ENCODE results near the gene MIS18A.
"Not testable (repeated sequence)": the region's sequence is repeated elsewhere in the genome, so short reads cannot be mapped to it uniquely, and the experiment has no call there.

Gene MIS18A

GRCh38 chr21:32304998-32305397 lies 26.1 kb upstream of the MIS18A start:
- no peak for DNase-seq (ENCODE audit: low read depth)

- no peak for DNase-seq (ENCODE audit: low read depth)
Observed at GRCh38 chr21:32303385-32303784, 24.5 kb upstream of the MIS18A start.

GRCh38 chr21:32302560-32302959 lies 23.7 kb upstream of the MIS18A start:
- DNase-seq (ENCODE audit: low read depth) = no peak

GRCh38 chr21:32301596-32301995 lies 22.7 kb upstream of the MIS18A start:
- no peak for DNase-seq (ENCODE audit: low read depth)

GRCh38 chr21:32300117-32300681 lies 21.4 kb upstream of the MIS18A start:
- no peak for DNase-seq (ENCODE audit: low read depth)

GRCh38 chr21:32299695-32300094 lies 20.8 kb upstream of the MIS18A start:
- DNase-seq (ENCODE audit: low read depth) = no peak

- DNase-seq (ENCODE audit: low read depth) = no peak
Observed at GRCh38 chr21:32298658-32299081, 19.8 kb upstream of the MIS18A start, which contains the start of gene MRAP. MRAP (plus strand) TSS chr21:32298855; CDS start chr21:32298972, 117 bp downstream.

DNA sequence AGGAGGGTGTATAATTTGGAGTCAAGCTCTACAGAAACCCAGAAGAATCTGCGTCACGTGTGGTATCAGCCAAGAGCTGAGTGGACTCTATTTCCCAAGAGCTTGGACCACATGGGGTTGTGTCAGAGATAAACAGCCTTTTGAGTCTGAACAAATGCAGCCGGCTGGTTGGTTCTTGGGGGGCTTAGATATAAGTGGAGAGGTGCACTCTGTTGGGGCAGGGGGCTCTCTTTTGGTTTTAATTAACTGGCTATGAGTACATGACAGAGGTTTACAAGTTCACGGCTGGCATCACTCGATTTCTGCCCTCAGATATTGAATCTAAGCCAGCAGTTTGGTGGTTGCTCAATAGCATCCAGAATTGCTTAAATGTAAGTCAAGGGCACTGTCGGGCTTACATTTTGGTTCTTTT lies 19.3 kb upstream of the MIS18A start:
- DNase-seq (ENCODE audit: low read depth) = no peak

DNA sequence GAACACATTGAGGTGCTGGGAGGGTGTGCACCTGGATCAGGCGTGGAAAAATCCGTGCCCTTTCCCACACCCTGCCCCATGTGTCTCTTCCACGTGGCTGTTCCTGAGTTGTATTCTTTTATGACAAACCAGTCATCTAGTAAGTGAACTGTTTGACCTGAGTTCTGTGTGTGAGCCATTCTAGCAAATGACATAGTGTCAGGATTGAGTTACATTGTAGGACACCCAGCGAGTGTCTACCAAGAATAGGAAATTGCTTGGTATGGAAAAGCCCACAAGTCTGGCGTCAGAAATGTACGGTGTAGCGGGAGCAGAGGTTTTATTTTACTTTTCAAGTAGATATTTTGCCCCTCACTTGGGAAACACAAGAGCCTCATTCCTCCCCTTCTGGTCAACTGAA lies 18.6 kb upstream of the MIS18A start:
- DNase-seq (ENCODE audit: low read depth) = no peak

GRCh38 chr21:32285476-32285875 lies 6.6 kb upstream of the MIS18A start:
- no peak for DNase-seq (ENCODE audit: low read depth)

DNA sequence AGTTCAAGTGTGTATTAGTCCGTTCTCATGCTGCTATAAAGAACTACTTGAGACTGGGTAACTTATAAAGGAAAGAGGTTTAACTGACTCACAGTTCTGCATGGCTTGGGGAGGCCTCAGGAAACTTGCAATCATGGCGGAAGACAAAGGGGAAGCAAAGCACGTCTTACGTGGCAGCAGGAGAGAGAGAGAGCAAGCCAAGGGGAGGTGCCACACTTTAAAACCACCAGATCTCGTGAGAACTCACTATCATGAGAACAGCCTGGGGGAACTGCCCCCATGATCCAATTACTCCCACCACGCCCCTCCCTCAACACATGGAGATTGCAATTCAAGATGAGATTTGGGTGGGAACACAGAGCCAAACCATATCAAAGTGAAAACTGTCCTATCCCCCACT lies 4.1 kb upstream of the MIS18A start:
- no peak for DNase-seq (ENCODE audit: low read depth)

GRCh38 chr21:32281531-32281930 lies 2.7 kb upstream of the MIS18A start:
- DNase-seq (ENCODE audit: low read depth) = no peak

- no peak for DNase-seq (ENCODE audit: low read depth)
Observed at GRCh38 chr21:32279377-32279680, 480 bp upstream of the MIS18A start.

DNA sequence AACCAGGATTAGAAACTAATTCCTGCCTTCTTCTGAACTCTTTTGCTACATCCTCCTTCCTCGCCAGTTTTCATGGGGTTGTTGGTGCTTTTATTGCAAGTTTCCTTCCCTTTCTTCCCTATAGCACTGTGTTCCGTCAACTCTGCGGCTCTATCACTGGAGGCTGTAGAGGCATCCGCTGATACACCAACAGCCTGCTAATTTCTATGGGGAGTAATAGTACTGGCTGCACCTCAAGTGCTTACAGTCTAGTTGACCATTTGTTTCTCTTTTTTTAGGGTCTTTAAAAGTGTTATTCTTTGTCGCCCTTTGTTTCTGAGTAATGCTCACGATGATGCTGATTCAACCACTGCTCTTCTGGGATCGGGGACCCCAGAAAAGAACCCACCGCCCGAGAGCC lies 746 bp downstream of the MIS18A start:
- DNase-seq (ENCODE audit: low read depth) = no peak

DNA sequence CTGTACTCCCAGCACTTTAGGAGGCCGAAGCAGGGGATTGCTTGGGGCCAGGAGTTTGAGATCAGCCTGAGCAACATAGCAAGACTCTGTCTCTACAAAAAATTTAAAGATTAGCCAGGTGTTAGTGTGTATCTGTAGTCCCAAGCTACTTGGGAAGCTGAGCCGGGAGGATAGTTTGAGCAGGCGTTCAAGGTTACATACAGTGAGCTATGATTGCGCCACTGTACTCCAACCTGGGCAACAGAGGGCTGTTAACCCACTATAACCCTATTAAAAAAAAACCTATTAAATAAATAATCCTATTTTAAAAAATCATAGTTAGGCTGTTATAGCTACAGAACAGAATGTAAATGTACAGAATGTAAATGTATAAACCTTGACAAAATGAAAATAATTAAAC lies 2.2 kb downstream of the MIS18A start:
- DNase-seq (ENCODE audit: low read depth) = no peak

DNA sequence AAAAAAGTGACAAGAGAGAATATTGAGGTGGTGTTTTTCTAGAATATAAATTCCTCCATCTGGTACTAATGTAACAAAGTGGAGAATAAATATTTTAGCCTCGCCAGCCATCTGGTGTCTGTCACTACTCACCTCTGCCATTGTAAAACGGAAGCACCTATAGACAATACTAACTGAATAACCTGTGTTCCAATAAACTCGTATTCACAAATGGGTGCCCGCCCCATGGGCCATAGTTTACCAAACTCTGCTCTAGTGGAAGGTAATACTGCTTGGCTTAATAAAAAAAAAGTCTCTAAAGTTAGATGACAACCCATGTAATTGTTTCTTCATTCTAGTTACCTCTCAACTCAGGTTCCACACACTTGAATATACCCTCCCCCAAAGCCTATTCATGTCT lies 8.1 kb downstream of the MIS18A start:
- DNase-seq (ENCODE audit: low read depth) = no peak

DNA sequence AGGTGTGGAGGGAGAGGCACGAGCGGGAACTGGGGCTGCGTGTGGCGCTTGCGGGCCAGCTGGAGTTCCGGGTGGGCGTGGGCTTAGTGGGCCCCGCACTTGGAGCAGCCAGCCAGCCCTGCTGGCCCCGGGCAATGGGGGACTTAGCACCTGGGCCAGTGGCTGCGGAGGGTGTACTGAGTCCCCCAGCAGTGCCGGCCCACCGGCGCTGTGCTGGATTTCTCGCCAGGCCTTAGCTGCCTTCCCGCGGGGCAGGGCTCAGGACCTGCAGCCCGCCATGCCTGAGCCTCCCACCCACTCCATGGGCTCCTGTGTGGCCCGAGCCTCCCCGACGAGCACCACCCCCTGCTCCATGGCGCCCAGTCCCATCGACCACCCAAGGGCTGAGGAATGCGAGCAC lies 13.5 kb downstream of the MIS18A start:
- not testable (repeated sequence) for DNase-seq (ENCODE audit: low read depth)

- DNase-seq (ENCODE audit: low read depth) = no peak
Observed at GRCh38 chr21:32261929-32262328, 16.9 kb downstream of the MIS18A start.

GRCh38 chr21:32260130-32260529 lies 18.7 kb downstream of the MIS18A start:
- DNase-seq (ENCODE audit: low read depth) = no peak

DNA sequence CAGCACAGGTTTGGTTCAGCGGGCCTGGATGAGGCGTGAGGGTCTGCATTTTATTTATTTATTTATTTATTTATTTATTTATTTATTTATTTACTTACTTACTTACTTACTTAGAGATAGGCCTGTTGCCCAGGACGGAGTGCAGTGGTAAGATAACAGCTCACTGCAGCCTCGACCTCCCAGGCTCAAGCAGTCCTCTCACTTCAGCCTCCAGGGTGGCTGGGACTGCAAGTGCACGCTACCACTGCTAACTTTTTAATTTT lies 20.1 kb downstream of the MIS18A start:
- DNase-seq (ENCODE audit: low read depth) = not testable (repeated sequence)

GRCh38 chr21:32257962-32258785 lies 20.7 kb downstream of the MIS18A start:
- DNase-seq (ENCODE audit: low read depth) = peak; percentile 46

- DNase-seq (ENCODE audit: low read depth) = peak; percentile 83
Observed at GRCh38 chr21:32256873-32257620, 21.8 kb downstream of the MIS18A start.

DNA sequence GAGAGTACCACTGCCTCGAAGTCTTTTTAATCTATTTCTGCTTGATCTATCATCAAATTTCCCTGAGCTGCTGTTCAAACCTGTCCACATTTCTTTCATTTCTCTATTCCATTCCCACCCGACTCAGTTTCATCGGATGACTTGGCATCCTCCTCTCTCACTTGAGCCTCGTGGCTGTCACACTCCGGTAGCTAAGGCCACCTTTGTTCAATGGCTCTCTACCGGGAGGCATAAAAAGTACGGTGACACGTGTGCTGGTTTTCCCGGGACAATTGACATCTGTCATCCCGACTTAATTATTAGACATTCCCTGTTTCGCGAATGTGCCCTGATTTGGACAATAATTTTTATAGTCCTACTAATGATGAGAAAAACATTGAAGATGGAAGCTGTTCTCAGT lies 22.6 kb downstream of the MIS18A start:
- no peak for DNase-seq (ENCODE audit: low read depth)
